HG02763 (cell line): ENCODE results near the gene ITPK1.

Experiments used
- ATAC-seq: cut with Tn5 transposase; IDR thresholded peaks from one replicate; pipeline ENCODE4 v1.9.1; 2021; ENCODE audit warnings: mild to moderate bottlenecking, moderate library complexity; ENCODE audit not compliant: unreplicated experiment

Gene ITPK1

DNA sequence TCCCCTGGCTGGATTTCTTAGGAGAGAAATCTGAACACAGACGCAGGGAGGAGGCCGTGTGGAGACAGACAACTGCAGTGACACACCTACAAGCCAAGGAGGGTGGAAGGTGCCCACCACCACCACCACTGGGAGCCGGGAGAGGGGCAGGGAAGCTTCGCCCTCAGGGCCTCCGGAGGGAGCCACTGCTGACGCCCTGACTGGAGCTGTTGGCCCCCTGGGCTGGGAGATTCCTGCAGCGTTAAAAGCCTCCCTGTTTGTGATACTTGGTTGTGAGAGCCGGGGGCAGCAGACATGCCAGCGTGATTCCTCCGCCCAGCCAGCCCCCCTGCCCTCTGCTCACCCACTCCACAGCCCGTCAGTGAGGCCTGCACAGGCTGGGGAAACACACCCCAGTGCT is 120.8 kb downstream of the ITPK1 start:
- ATAC-seq = no peak

DNA sequence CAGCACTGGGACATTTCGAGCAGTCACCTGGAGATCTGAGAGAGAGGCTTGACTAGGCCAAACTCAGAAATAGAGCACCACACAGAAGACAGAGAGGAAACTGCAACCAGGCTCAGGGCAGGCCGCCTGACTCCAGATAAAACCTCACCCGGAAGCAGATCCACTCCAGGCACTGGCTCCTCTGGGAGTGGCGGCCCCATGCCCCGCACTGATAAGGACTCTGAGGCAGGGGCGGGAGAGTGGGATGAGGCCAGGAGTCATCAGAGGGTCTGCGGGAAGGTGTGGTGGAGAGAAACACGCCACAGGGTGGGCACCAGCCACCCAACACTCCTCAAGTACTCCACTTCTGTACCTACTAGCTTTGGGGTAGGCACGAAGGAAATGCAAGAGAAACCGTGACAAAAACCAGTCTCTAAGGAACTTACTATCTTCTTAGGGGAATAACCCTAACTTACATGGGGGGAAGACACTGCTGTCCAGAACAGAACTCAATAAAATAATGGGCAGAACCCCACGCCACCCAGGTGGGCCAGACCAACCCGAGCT is 121.5 kb downstream of the ITPK1 start:
- no peak for ATAC-seq

DNA sequence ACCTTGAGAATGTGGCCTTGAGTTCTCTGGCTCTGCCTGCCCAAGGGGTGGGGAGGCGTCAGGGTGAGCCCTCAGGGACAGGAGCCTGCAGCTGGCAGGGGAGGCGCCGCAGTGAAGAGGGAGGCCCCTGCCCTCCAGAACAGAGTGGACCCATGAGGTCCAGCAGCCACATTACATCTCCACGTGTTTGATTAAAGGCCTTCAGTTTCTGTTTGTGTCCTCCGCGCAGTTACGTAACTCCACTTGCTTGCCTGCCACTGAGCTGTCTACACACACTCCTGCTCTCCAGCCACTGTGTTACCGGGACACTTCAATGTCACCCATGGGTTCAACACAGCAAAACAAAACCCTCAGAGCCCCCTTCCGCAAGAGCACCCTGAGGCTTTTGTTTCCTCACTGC is 122.4 kb downstream of the ITPK1 start:
- no peak for ATAC-seq

DNA sequence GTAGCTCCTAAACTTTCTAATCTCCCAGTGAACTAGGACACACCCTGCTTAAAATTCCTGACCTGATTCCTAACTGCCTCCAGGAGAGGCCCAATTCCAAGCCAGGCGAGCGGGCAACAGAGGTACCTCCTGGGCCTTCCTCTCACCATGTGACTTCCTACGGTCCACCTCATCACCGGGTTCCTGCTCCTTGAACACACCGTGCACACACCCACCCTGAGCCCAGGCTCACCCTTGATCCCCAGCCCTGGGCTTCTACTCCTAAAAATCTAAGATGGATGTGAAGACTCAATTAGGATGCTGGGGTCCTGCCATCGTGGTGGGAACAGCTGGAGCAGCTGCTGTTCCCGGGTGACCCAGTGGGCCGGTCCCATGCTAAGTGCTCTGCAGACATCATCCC is 124.2 kb downstream of the ITPK1 start:
- ATAC-seq = no peak

DNA sequence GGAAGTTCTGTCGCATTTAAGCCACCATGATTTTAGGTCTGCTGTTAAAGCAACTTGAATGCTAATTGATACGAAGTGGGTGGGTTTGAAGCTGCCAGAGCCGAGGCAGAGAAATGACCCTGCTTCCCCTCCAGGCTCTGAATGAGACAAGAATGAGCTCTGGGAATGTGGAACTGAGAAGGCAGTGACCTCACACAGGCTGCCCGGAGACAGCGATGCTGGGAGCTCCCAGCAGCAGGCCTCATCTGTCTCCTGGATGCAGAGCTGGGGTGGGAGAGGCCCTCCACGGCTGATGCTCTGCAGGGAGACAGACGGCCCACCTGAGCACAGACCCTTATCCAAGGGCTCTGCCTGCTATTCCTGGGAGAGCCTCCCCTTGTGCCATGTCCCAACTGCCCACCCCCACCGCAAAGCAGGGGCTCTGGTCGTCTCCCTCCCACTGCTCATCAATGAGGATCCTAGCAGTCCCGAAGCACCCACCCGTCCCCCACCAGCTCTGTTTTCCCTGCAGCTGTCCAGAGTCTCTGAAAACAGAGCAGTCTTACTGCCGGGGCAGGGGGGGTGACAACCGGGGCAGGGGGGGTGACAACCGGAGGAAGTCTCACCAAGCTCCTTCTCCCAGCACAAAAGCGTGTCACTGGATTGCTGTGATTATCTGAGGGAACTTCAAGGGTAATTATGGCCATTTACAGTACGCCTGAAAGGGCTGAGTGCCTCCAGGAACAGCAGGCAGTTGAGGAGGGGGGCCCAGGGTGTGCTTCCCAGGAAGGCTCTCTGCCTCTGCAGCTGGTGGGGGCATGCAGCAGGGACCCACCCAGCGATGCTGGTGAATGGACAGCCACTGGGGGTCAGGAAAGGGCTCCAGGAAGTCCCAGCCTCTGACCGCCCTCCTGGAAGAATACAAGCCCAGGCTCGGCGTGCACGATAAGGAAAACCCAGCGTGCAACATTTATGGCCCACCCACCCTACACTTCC is 125.0 kb downstream of the ITPK1 start:
- no peak for ATAC-seq

DNA sequence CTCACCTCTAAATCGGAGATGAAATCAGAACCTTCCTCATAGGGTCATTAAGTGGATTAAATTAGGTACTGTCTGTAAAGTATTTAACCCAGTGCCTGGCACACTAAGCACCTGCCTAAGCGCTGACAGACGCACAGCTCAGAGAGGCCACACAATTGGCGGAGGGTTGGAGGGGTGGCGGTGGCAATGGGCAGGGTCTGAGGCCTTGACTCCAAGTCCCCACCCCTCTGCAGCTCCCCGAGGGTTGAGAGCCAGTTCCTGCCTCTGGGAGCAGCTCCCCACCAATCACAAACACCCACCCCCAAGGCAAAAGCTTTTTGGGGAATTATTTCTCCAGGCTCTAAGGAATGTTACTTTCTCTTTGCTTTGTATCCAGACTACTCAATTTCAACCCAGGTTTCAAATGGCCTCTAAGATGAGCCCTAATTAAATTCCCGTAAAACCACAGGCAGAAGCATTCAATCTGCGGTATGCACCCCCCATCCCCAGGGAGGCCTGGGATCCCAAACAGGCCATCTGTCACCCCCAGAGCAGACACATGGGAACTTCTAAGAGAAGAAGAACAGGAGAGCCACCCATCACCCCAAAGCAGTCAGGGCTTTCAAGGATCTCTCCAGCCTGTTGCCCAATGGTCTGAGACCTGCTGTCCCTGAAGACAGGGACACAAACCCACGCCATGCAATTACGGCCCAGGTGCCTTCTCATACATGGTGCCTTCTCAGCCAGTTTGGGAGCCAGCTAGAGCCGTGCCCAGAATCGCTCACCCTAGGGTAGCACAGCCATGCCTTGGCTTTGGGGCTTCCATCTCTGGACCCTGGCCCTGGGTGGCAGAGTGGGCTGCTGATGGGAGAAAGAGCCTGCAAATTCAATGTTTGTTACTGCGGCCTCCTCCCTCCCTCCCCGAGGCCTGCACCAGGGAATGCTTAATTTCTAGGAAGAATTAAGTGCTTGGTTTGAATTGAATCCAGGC is 126.7 kb downstream of the ITPK1 start:
- no peak for ATAC-seq

DNA sequence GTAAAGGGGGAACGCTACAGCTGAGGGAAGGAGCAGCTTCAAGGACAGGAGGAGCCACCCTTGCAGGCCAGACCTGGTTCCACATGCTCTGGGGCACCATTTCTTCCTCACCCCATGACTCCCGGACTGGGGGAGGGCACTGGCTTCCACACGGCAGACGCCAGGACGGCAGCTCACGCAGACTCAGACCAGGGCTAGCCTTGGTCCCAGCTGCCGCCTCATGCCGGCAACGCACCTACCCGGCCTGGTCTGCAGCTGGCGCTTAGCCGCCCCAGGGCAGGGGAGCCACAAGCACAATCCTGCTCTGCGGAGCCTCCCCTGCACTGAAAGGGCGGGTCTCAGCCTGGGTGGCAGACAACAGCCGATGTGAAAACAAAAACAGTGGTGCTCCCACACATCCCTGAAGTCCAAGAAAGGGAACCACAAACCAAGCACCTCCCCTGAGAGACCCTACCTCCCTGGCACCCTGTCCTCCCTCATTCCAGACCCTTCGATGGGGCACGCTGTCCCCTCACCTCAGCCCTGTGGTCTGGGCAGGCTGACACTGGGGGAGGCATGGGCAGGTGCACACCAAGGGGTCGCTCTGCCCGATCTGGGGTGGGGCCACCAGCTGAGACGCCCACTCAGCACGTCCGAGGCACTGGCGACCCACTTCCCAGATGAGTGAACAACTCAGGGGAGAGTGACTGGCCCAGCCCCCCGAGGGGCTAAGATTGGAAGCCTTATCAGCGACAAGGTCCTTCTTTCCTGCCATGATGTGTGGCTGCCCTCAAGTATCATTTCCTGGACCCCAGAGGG is 127.8 kb downstream of the ITPK1 start:
- no peak for ATAC-seq

DNA sequence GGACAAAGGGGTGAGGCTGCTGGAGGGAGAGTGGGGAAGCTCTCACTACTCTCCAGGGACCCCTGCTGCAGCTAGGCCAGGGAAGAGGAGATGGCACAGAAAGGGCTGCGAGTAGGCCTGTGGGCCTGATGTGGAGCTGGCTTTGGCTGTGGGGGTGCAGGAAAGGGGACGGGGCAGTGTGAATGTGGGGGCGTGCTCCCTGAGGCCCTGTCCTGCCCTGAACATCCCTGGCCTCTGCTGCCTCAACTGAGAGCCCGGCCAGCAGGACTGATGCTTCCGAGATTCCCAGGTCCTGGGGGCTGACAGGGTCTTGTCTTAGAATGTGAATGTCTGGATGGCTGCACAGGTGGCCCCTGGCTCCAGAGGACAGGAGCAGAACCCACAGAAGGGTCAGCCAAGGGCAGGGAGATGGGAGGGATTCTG is 128.6 kb downstream of the ITPK1 start:
- ATAC-seq = no peak

DNA sequence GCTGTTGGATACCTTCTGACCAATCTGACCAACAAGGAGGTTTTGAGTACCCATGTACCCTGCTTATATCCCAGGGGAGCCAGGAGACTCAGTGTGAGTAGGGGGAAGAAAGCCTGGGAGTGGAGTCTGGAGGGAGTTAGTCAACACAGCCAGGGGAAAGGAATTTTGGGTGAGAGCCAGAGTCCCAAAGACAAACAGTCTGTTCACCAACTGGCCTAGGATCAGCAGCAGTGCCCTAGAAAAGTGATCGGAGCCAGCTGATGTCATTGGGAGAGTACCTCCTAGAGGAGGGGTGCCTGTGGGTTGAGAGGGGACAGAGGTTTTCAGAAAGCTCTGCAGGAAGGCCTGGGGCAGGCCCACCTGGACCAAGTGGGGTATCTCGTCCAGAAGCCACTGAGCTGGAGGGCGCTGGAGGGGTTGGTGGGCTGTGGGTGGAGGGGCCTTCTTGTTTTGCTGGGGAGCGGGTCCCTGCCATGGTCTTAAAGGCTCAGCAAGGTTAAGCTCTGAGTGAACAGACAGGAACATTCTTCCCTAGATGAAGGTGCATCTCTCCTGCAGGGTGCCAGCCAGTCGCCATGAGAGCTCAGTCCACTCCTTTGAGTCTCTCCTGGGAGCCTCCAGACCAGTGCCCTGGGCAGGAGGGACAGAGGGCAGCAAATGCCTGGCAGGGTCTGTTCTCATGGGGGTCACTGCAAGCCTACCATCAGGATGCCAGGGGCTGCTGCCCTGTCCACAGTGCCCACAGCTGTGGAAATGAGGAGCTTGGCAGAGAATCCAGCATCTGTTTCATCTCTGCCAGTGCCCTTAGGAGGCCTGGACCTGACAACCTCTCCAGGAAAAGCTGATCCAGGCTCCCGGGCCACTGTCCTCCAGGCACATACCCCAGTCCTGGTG is 129.2 kb downstream of the ITPK1 start:
- no peak for ATAC-seq

DNA sequence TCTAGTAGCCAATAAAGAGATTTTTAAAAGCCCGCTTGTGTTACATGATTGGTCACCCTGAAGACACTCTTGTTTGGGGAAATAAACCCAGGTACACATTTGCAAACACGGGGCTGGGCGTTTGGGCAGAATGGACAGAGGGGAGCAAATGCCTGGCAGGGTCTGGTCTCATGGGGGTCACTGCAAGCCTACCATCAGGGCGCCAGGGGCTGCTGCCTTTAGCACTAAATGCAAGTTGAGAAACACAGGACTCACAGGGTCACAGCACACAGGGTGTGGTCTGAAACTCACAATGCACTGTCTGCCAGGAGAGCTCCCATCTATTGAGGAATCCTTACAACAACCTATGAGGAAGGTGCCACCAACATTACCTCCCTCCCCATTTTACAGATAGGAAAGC is 130.2 kb downstream of the ITPK1 start:
- ATAC-seq = no peak

DNA sequence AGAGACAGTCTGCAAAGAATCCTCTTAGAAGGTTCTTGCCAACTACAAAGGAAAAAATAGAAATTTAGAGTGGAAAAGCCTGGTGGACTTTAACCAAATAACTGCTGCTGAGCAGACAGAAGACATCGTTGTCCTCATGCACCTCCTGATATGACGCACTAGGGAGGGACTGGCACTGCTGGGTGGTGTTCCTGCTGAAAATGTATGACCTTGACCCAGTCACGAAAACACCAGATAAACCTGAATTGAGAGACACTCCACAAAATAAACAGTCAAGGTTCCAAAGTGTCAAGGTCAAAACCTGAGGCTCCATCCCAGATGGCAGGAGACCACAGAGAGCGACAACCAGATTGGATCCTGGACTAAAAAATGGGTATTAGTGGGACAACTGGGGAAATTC is 130.8 kb downstream of the ITPK1 start:
- no peak for ATAC-seq

DNA sequence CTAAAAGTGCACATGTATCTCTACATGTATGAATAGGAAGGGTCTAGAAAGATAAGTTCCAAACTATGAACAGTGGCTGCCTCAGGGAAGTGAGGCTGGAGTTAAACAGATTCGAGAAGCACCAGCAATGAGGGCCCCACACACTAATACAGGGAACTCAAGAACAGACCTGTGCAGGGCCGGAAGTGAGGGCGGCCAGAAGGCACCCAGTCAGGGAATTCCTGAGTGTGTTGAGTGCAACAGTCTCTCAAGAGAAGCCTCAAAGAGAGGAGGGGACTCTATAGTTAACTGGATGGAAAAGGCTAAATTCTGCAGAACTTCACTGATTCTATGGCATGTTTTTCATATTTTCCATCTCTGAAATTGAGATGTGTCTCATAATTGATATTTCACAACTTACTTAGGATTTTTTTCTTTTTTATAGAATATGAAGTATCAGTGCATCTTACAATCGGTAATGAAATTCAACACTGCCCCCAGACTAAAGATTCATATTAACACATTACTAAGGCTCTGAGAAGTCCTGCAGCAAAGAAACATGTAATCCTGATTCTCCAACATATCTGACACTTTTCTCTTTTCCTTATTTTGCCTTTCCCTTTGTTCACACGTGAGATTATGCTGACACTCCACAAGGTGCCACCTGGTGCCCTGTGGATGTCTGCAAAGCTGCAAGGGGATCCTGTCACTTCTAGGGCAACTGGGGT is 131.5 kb downstream of the ITPK1 start:
- no peak for ATAC-seq

DNA sequence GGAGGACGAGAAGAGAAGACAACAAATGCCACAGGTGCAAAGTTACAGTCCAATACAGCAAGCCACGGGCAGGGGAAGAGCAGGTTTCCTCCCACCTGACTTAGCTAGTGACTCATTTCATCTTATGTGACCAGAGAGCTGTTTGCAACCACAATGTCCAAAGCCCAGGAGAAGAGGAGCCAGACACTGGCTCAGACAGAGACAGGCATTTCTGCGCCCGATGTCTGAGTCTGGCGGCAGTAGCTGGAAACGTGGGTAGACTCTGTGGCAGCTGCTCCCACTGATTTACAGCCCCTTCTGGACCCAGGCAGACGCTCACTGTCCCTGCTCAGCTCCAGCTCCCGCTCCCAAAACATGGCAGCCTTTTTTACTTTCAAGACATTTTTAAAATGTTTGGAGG is 132.8 kb downstream of the ITPK1 start:
- ATAC-seq = no peak

DNA sequence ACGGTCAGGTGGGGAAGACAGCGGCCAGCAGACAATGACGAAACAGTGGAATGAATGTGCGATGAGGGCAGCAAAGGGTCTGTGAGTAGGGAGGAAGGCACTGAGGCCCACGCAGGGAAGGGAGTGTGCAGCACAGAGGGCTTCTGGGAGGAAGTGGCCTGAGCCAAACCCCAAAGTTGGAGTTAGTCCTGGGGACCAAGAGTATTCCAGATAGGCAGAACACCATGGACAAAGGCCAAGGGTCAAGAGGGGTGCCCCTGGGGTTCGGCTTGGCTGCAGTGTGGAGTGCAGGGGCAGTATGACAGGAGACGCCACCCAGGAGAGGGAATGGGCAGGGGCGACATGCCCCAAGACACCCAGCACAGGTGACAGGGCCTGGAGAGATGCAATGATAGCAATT is 134.0 kb downstream of the ITPK1 start:
- ATAC-seq = no peak

DNA sequence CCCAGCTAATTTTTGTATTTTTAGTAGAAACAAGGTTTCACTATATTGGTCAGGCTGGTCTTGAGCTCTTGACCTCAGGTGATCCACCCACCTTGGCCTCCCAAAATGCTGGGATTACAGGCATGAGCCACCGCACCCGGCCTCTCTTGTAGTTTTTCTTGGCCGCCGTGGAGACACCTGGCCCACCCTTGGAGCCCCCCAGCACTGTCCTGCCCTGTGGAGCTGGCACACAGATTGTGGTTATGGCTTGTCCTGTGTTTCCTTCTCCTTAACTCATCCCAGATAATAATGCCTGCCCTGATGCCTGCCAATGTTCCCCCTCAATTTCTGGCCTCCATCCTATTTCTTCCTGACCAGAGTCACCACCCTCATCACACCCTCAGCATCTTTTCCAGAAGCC is 134.9 kb downstream of the ITPK1 start:
- ATAC-seq = no peak

DNA sequence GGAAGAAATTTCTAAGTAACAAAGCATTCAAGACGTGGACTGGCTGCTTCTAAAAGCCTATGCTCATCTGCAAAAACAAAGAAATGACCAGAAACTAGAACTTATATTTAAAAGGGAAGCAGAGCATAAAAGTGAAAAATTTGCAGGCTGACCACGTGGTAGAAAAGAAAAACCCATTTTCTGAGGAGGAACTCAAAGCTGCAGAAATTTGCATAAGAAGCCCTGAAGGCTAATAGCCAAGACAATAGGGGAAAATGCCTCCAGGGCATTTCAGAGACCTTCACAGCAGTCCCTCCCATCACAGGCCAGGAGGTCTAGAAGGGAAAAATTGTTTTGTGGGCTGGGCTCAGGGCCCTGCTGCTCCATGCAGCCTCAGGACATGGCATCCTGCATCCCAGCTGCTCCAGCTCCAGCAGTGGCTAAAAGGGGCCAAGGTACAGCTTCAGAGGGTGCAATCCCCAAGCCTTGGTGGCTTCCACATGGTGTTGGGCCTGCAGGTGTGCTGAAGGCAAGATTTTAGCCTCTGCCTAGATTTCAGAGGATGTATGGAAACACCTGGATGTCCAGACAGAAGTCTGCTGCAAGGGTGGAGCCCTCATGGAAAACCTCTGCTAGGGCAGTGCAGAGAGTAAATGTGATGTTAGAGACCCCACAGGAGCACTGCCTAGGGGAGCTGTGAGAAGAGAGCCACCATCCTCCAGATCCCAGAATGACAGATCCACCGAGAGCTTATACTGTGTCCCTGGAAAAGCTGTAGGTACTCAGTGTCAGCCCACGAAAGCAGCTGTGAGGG is 137.3 kb downstream of the ITPK1 start:
- no peak for ATAC-seq

DNA sequence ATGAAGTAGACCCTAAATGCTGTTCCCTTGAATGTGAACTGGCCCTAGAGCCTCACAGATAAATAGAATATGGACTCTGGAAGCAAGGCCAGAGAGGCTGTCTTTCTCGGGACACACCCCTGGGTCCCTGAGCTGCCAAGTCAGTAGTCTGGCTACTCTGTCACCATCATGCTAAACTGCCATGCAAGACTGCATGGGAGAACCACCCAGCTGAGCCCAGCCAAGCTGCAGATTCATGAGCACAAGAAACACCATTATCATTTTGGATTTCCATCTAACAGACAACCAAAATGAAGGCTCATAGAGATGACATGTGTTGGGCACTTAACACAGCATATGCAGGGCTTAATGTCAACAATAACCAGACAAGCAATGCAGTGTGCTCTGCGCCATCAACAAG is 139.5 kb downstream of the ITPK1 start:
- ATAC-seq = no peak
